Nucleus accumbens (tissue), 56 donors: ENCODE results near the gene COPS4.
"Not testable (repeated sequence)": the region's sequence is repeated elsewhere in the genome, so short reads cannot be mapped to it uniquely, and the experiment has no call there.

Experiments used
- DNase-seq, 56 donors: peaks; one replicate each; lab custom pipeline; 2025; lab: John Stamatoyannopoulos, UW

The COPS4 gene

GRCh38 chr4:83022724-83023450, 12.1 kb upstream of the COPS4 start:
- DNase-seq, result no peak

- not testable (repeated sequence) for DNase-seq
Measured at GRCh38 chr4:83023599-83023998, 11.4 kb upstream of the COPS4 start.

GRCh38 chr4:83024233-83024632, 10.8 kb upstream of the COPS4 start:
- DNase-seq, result no peak

GRCh38 chr4:83025563-83025962, 9.4 kb upstream of the COPS4 start:
- no peak for DNase-seq

- no peak for DNase-seq
Measured at GRCh38 chr4:83028976-83029375, 6.0 kb upstream of the COPS4 start.

- DNase-seq, result no peak
Measured at GRCh38 chr4:83029688-83030087, 5.3 kb upstream of the COPS4 start.

GRCh38 chr4:83036991-83037665, 2.1 kb downstream of the COPS4 start:
- no peak for DNase-seq

- DNase-seq, result no peak
Measured at GRCh38 chr4:83040269-83040668, 5.3 kb downstream of the COPS4 start.

GRCh38 chr4:83043157-83043556, 8.2 kb downstream of the COPS4 start:
- not testable (repeated sequence) for DNase-seq

- no peak for DNase-seq
Measured at GRCh38 chr4:83043801-83044407, 8.9 kb downstream of the COPS4 start.

GRCh38 chr4:83046693-83047473, 11.9 kb downstream of the COPS4 start:
- DNase-seq, result no peak

GRCh38 chr4:83048781-83049180, 13.8 kb downstream of the COPS4 start:
- DNase-seq, result not testable (repeated sequence)

- DNase-seq, result no peak
Measured at GRCh38 chr4:83054928-83055327, 19.9 kb downstream of the COPS4 start.

- DNase-seq, result no peak
Measured at GRCh38 chr4:83062739-83063138, 27.8 kb downstream of the COPS4 start.

GRCh38 chr4:83065266-83065665, 30.3 kb downstream of the COPS4 start:
- DNase-seq, result no peak

GRCh38 chr4:83067058-83067639, 32.2 kb downstream of the COPS4 start:
- DNase-seq, result no peak

GRCh38 chr4:83071116-83071515, 36.1 kb downstream of the COPS4 start:
- no peak for DNase-seq

GRCh38 chr4:83074086-83074704, 39.2 kb downstream of the COPS4 start:
- DNase-seq, result peak in 8 of 56 donors; percentile 1 to 18 (median 4)

GRCh38 chr4:83074783-83075182, 39.8 kb downstream of the COPS4 start:
- DNase-seq, result not testable (repeated sequence)
